Fibroblast of lung (primary cell): Measurements from ENCODE around the gene TRMT61A. TPM values are rescaled to one million over a fixed set of nuclear protein-coding genes. Genes with fewer than 3 reads are reported as not detected.
A peak's percentile ranks its signal among the peaks of the same experiment; 100 is the strongest.

ENCODE experiments used
- DNase-seq, 2 donors: peaks; one replicate each; pipeline versions ENCODE4 v3.0.0 to v3.0.0-alpha.2; 2010; ENCODE audit warnings: low read depth in 2 of 2
- H2AFZ ChIP-seq: 2 replicates; pipeline ENCODE4 v1.5.1; 2012; ENCODE audit warnings: low read length, control low read depth, inconsistent platforms
- H3K27ac ChIP-seq: 2 replicates; pipeline ENCODE4 v1.5.1; 2011; ENCODE audit warnings: low read length, control low read depth; ENCODE audit not compliant: insufficient read depth
- H3K27me3 ChIP-seq: 2 replicates; pipeline ENCODE4 v1.5.1; 2011; ENCODE audit warnings: mild to moderate bottlenecking, low read length; ENCODE audit not compliant: control insufficient read depth, insufficient read depth
- H3K36me3 ChIP-seq: 2 replicates; pipeline ENCODE4 v1.5.1; 2011; ENCODE audit warnings: low read length; ENCODE audit not compliant: control insufficient read depth, insufficient read depth
- H3K4me1 ChIP-seq: 2 replicates; pipeline ENCODE4 v1.5.1; 2011; ENCODE audit warnings: low read length; ENCODE audit not compliant: control insufficient read depth, insufficient read depth; ENCODE audit errors: extremely low read depth
- H3K4me2 ChIP-seq: 2 replicates; pipeline ENCODE4 v1.5.1; 2011; ENCODE audit warnings: low read length, control low read depth; ENCODE audit not compliant: insufficient read depth; ENCODE audit errors: extremely low read depth
- H3K4me3 ChIP-seq, 4 experiments: fragments of 200-600 bp in 1 of 4; sonication (generic) in 1 of 4; replicated peaks in 1 of 4; 2 replicates each; pipeline ENCODE4 v1.5.1; 2011 to 2016; ENCODE audit warnings: low read length in 4 of 4, low read depth in 3 of 4, mild to moderate bottlenecking in 3 of 4, control low read depth in 2 of 4, inconsistent platforms in 1 of 4, mixed read lengths in 1 of 4; ENCODE audit not compliant: insufficient read depth in 1 of 4; ENCODE audit errors: control extremely low read depth in 1 of 4
- H3K79me2 ChIP-seq: 2 replicates; pipeline ENCODE4 v1.5.1; 2012; ENCODE audit warnings: mild to moderate bottlenecking, low read length, inconsistent platforms; ENCODE audit not compliant: control insufficient read depth, insufficient read depth
- H3K9ac ChIP-seq: 2 replicates; pipeline ENCODE4 v1.5.1; 2011; ENCODE audit warnings: mild to moderate bottlenecking, low read length, control low read depth; ENCODE audit not compliant: insufficient read depth
- H3K9me3 ChIP-seq: 2 replicates; pipeline ENCODE4 v1.5.1; 2012; ENCODE audit warnings: low read depth, low read length; ENCODE audit not compliant: control insufficient read depth, insufficient read depth
- H4K20me1 ChIP-seq: 2 replicates; pipeline ENCODE4 v1.5.1; 2011; ENCODE audit warnings: low read length; ENCODE audit not compliant: control insufficient read depth, insufficient read depth; ENCODE audit errors: extremely low read depth
- EZH2 ChIP-seq: IDR thresholded peaks from 2 replicates; pipeline ENCODE4 v1.5.1; 2012; ENCODE audit warnings: low read length, control low read depth, mild to moderate bottlenecking; ENCODE audit errors: missing control alignments
- polyA plus RNA-seq, 2 donors: library from polyadenylated mRNA; depleted of rRNA in 1 of 2; stranded (reverse) in 1 of 2; unstranded in 1 of 2; fragments of >200 nt; gene quantifications; 2 replicates each; pipeline ENCODE4 v1.2.1, GENCODE V29; 2011 to 2012; ENCODE audit warnings: missing spikeins in 1 of 2
- total RNA-seq: library from RNA; depleted of rRNA; stranded (reverse); fragments of >200 nt; gene quantifications from 2 replicates; pipeline ENCODE4 v1.2.1, GENCODE V29; 2014
- TF ChIP-seq, protein P1 (sequence below), 2 donors: IDR thresholded peaks in 1 of 2; conservative IDR thresholded peaks in 1 of 2; 1 replicate in 1 of 2; 2 replicates in 1 of 2; pipeline ENCODE4 v1.5.1; 2011 to 2012; ENCODE audit warnings: low read length in 2 of 2, control low read depth in 1 of 2, inconsistent platforms in 1 of 2, low read depth in 1 of 2, mild to moderate bottlenecking in 1 of 2

Gene TRMT61A
- total and polyA plus RNA-seq, 2 donors (not counting 1 experiment from before 2014, with no cell fraction given): 4.2 to 10.6 TPM

- Histone ChIP-seq H4K20me1 (no peaks in the 10 kb centered on the region), H3K36me3 (peaks cover 5% of the 10 kb centered on the region), H3K79me2 (peaks cover 18% of the 10 kb centered on the region)
Observed at GRCh38 chr14:103574707-103575285, 45.8 kb downstream of the TRMT61A start.

GRCh38 chr14:103576371-103577024 is 47.5 kb downstream of the TRMT61A start:
- peak overlapping the region; percentile 47 for H3K27ac ChIP-seq
- H3K4me3 ChIP-seq: peak overlapping the region in 1 of 4 experiments; percentile 8
- no peaks in the 10 kb centered on the region for H4K20me1 ChIP-seq
- peak overlapping the region; percentile 21 for H3K4me2 ChIP-seq
- no peaks in the 10 kb centered on the region for H3K27me3 ChIP-seq
- no peaks in the 10 kb centered on the region for H3K9me3 ChIP-seq
- peaks cover 13% of the 10 kb centered on the region for H3K4me1 ChIP-seq
- H2AFZ ChIP-seq: no peak overlapping the region
- H3K36me3 ChIP-seq: peaks cover 5% of the 10 kb centered on the region
- DNase-seq: peak; percentile 83 to 91
- TF ChIP-seq, protein P1, sequence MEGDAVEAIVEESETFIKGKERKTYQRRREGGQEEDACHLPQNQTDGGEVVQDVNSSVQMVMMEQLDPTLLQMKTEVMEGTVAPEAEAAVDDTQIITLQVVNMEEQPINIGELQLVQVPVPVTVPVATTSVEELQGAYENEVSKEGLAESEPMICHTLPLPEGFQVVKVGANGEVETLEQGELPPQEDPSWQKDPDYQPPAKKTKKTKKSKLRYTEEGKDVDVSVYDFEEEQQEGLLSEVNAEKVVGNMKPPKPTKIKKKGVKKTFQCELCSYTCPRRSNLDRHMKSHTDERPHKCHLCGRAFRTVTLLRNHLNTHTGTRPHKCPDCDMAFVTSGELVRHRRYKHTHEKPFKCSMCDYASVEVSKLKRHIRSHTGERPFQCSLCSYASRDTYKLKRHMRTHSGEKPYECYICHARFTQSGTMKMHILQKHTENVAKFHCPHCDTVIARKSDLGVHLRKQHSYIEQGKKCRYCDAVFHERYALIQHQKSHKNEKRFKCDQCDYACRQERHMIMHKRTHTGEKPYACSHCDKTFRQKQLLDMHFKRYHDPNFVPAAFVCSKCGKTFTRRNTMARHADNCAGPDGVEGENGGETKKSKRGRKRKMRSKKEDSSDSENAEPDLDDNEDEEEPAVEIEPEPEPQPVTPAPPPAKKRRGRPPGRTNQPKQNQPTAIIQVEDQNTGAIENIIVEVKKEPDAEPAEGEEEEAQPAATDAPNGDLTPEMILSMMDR (conservative IDR thresholded peaks at IDR 0.05 in 1 of 2, IDR thresholded peaks at IDR 0.05 in 1 of 2; ENCODE audit: low read depth in 1 of 2, low read length in 2 of 2): no peak
- no peak for TF ChIP-seq EZH2
- peaks cover 13% of the 10 kb centered on the region for H3K79me2 ChIP-seq
- H3K9ac ChIP-seq: peak overlapping the region; percentile 3

More at GRCh38 chr14:103574707-103575285, 45.8 kb downstream of the TRMT61A start:
- Histone ChIP-seq H3K9ac (no peak overlapping the region), H3K4me1 (peaks cover 13% of the 10 kb centered on the region), H3K4me2 (no peak overlapping the region), H2AFZ (no peak overlapping the region), H3K27me3 (no peaks in the 10 kb centered on the region), H3K27ac (no peak overlapping the region), H3K4me3 (no peak overlapping the region), H3K9me3 (no peaks in the 10 kb centered on the region)
- no peak for TF ChIP-seq EZH2
- TF ChIP-seq, protein P1 (conservative IDR thresholded peaks at IDR 0.05 in 1 of 2, IDR thresholded peaks at IDR 0.05 in 1 of 2; ENCODE audit: low read depth in 1 of 2, low read length in 2 of 2): no peak
- no peak for DNase-seq

GRCh38 chr14:103578401-103579075 is 49.5 kb downstream of the TRMT61A start:
- Histone ChIP-seq H3K36me3 (peaks cover 5% of the 10 kb centered on the region), H3K9ac (no peak overlapping the region), H3K4me2 (no peak overlapping the region), H3K27me3 (no peaks in the 10 kb centered on the region), H3K79me2 (peaks cover 11% of the 10 kb centered on the region), H3K4me3 (no peak overlapping the region), H3K27ac (no peak overlapping the region), H4K20me1 (no peaks in the 10 kb centered on the region), H3K4me1 (peaks cover 13% of the 10 kb centered on the region), H2AFZ (no peak overlapping the region), H3K9me3 (no peaks in the 10 kb centered on the region)
- TF ChIP-seq EZH2: no peak
- TF ChIP-seq, protein P1 (conservative IDR thresholded peaks at IDR 0.05 in 1 of 2, IDR thresholded peaks at IDR 0.05 in 1 of 2; ENCODE audit: low read depth in 1 of 2, low read length in 2 of 2): no peak
- no peak for DNase-seq
